K562 (cell line): Measurements from ENCODE around the gene CD44.
"Not testable (repeated sequence)": the region's sequence is repeated elsewhere in the genome, so short reads cannot be mapped to it uniquely, and the experiment has no call there.

ENCODE experiments used
- POLR2A ChIP-seq: fragments of 450-650 bp; conservative IDR thresholded peaks from 2 replicates; pipeline ENCODE4 v1.6.1; 2016
- ZNF639 ChIP-seq, 2 experiments: fragments of 200-800 bp in 1 of 2; sonication (Bioruptor generic) in 1 of 2; sonication (generic) in 1 of 2; formaldehyde crosslinking in 1 of 2; IDR thresholded peaks in 1 of 2; conservative IDR thresholded peaks in 1 of 2; 2 replicates each; pipeline versions ENCODE4 v1.5.0 to v1.6.1; 2016 to 2020; ENCODE audit warnings: missing compliant biosample characterization in 1 of 2, missing genetic modification characterization in 1 of 2, missing genetic modification reagents in 1 of 2

- TF ChIP-seq ZNF639 (CRISPR knock-in tag; conservative IDR thresholded peaks at IDR 0.05 in 1 of 2, IDR thresholded peaks at IDR 0.05 in 1 of 2); POLR2A: not testable (repeated sequence)
These were observed 30.6 kb upstream of the CD44 start for GRCh38 chr11:35108336-35108735.
